Epidermal melanocyte (primary cell): ENCODE measurements around the gene CADM4.
A peak's percentile ranks its signal among the peaks of the same experiment; 100 is the strongest.

Experiments used
- DNase-seq: peaks from one replicate; pipeline ENCODE4 v3.0.0; 2011; ENCODE audit warnings: low spot score; ENCODE audit not compliant: insufficient read length

Gene CADM4

GRCh38 chr19:43634872-43635560, 4.6 kb downstream of the CADM4 start:
- DNase-seq: no peak

- no peak for DNase-seq
These were observed 5.2 kb downstream of the CADM4 start for GRCh38 chr19:43634506-43634871.

- no peak for DNase-seq
These were observed 5.6 kb downstream of the CADM4 start for GRCh38 chr19:43634068-43634467.

GRCh38 chr19:43633520-43633919, 6.1 kb downstream of the CADM4 start:
- DNase-seq: no peak

GRCh38 chr19:43631491-43631890, 8.2 kb downstream of the CADM4 start:
- no peak for DNase-seq

GRCh38 chr19:43628646-43629326, 10.9 kb downstream of the CADM4 start:
- DNase-seq: no peak

GRCh38 chr19:43626838-43627237, 12.8 kb downstream of the CADM4 start:
- DNase-seq: no peak

- no peak for DNase-seq
These were observed 13.6 kb downstream of the CADM4 start for GRCh38 chr19:43625918-43626579.

GRCh38 chr19:43624933-43625332, 14.7 kb downstream of the CADM4 start:
- no peak for DNase-seq

- DNase-seq: no peak
These were observed 15.6 kb downstream of the CADM4 start for GRCh38 chr19:43623889-43624670.

GRCh38 chr19:43622956-43623355, 16.7 kb downstream of the CADM4 start:
- DNase-seq: no peak

GRCh38 chr19:43622070-43622469, 17.6 kb downstream of the CADM4 start:
- no peak for DNase-seq

- DNase-seq: no peak
These were observed 19.3 kb downstream of the CADM4 start for GRCh38 chr19:43620061-43621001.

- DNase-seq: peak; percentile 88
These were observed 20.2 kb downstream of the CADM4 start, which contains the start of gene ZNF428 for GRCh38 chr19:43619262-43620060. ZNF428 (minus strand) TSS chr19:43619629; CDS start chr19:43614304, 5,325 bp downstream.

GRCh38 chr19:43618921-43619261, 20.8 kb downstream of the CADM4 start:
- no peak for DNase-seq

- DNase-seq: no peak
These were observed 22.7 kb downstream of the CADM4 start for GRCh38 chr19:43616954-43617353.

- no peak for DNase-seq
These were observed 23.3 kb downstream of the CADM4 start for GRCh38 chr19:43616306-43616705.

- DNase-seq: no peak
These were observed 27.3 kb downstream of the CADM4 start for GRCh38 chr19:43612374-43612773.

- DNase-seq: no peak
These were observed 27.9 kb downstream of the CADM4 start, which contains the start of gene SRRM5 for GRCh38 chr19:43611788-43612187. SRRM5 (plus strand) TSS chr19:43612088; CDS start chr19:43612122, 34 bp downstream.

GRCh38 chr19:43610493-43610892, 29.2 kb downstream of the CADM4 start:
- no peak for DNase-seq
